SW480 (cell line): ENCODE results near the gene CD248.

Experiments used
- DNase-seq: peaks from one replicate; pipeline ENCODE4 v3.0.0-alpha.2; 2016; ENCODE audit warnings: low spot score

CD248 gene

DNA sequence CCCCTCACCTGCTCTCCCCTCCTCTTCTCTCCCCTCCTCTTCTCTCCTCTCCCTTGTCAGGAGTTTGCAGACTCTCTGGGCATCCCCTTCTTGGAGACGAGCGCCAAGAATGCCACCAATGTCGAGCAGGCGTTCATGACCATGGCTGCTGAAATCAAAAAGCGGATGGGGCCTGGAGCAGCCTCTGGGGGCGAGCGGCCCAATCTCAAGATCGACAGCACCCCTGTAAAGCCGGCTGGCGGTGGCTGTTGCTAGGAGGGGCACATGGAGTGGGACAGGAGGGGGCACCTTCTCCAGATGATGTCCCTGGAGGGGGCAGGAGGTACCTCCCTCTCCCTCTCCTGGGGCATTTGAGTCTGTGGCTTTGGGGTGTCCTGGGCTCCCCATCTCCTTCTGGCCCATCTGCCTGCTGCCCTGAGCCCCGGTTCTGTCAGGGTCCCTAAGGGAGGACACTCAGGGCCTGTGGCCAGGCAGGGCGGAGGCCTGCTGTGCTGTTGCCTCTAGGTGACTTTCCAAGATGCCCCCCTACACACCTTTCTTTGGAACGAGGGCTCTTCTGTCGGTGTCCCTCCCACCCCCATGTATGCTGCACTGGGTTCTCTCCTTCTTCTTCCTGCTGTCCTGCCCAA is 40.7 kb downstream of the CD248 start:
- DNase-seq: no peak

DNA sequence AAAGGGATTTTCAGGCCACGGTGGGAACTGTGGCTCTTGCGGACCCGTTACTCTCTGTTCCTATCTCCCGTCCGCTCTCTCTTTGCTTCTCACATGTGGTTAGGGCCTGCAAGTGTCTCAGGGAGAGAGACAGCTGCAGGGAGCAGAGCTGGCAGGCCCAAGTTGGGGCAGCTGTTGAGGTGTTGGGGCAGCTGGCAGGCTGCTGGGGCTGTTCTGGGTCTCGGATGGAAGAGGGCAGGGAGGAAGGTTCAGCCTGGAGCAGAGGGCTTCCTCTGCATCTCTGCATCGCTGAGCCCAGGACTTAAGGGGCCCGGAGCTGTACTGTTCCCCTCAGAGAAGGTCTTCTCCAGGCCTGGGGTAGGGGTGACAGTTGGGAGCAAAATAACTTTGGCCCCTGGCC is 41.4 kb downstream of the CD248 start:
- no peak for DNase-seq

DNA sequence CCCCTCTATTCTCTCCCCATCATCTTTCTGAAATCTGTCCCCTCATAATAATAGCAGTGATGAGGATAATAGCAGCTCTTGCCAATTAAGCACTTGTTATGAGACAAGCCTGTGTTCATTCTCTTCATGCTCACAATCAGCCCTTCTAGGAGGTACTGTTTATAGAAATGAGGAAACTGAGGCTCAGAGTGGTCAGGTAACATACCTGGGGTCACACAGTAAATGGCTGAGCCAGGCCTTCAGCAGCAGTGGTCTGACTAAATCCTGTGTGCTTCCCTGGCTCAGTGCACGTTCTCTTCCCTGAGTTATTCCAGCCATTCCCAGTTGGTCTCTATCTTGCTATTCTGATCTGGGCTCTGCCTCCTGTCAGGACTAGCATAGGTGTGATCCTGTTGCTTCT is 42.6 kb downstream of the CD248 start:
- no peak for DNase-seq

DNA sequence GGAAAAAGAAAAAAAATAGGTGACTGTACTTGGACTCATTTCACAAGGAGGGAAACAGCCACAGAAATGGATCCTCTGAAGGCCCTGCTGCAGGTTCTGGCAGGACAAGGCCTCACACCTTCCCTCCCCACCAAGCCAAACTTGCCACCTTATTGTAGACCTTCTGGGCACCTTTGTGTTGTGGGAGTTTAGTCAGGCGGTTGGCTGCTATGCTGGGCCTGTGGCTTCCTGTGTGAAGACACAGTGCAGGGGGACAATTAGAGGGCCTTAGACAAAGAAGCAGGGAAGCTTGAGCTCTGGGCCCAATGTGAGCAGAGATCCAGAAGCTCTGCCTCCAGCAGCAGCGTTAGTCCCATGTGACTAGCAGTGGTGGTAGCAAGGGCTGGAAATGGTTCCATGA is 44.2 kb downstream of the CD248 start:
- no peak for DNase-seq

DNA sequence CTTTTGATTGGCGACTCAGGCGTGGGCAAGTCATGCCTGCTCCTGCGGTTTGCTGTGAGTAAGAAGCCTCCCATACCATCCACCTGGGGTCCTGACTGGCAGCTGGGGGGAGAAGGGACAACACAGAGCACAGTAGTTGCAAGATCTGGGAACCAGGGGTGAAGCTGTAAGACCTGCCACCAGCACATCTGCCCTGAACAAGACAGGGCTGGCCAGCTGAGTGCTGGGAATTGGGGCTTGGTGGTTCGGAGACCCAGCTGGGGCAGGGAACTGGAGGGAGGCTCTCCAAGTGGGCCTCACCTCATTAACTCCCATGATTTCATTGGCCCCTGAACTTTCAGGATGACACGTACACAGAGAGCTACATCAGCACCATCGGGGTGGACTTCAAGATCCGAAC is 45.0 kb downstream of the CD248 start:
- DNase-seq: no peak

DNA sequence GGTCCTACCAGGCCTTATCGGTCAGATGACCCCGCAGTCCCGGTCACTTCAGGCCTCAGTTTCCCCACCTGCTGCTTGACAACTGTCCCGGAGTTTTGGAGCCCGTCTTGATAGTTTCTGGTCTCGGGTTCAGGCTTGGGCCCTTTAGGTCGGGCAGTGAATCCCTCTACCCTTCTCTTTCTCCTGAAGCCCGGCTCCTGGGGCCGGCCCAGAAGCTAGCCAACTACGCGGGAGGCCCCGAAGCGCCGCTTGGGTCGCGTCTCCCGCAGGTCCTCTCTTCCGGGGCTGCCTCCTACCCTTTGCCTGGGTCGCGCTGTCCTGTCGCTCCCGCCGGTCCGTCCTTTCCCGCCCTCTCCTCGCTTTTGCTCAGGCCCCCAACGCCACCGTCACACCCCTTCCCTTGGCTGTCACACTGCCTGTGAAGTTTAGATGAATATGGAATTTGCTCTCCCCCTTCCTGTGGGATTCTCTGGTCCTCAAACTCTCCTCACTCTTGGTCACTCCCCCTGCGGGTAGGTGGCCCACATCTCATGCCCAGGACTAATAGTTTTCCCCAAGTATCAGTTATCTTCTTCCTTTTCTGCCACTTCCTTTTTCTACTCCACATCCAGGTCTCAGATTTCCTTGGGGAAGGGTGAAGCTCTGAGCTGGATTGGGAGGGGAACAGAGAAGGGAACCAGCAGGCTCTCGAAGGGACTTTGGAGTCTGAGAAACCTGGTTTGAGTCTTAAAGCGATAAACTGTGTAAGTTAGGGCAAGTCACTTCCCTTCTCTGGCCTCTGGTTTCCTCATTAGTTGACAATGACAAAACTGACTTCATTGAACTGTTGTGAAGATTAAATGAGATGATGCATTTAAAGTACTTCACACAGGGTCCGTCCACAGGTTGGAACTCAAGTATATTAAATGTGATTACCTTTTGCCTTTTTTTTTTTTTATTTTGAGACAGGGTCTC is 47.6 kb downstream of the CD248 start:
- peak; percentile 50 for DNase-seq

DNA sequence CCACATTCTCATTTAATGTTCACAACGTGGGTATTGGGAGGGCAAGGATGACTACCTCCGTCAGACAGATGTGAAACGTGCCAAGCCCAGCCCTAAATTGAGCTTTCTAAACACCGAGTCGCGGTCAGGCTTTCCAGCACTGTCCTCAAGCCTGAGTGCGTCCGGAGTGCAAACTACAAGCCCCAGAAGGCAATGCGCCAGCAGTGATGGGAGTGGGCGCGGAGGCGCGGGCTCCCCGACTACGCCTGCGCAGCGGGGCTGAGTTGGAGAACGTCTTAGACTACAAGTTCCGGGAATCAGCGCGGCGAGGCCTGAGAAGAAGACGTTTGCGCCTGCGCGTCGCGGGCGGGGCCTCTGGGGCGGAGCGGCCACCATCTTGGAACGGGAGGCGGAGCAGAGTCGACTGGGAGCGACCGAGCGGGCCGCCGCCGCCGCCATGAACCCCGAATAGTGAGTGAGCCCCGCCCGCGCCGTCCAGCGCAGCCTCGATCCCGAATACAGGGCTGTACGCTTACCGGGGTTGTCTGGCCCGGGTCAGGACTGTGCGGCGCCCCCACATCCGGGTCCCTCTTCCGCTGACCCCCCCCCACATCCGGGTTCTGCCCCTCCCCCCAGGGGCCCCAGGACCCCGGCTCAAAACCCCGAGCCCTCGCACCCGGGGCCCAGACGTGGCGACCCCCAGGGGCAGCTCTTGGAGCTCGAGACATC is 48.4 kb downstream of the CD248 start, which contains the start of gene RAB1B:
Gene RAB1B, plus strand, starts transcription at position 396 of the 708 bp plus-strand sequence. Its CDS starts 41 bp downstream, at position 437.
- peak; percentile 99 for DNase-seq

DNA sequence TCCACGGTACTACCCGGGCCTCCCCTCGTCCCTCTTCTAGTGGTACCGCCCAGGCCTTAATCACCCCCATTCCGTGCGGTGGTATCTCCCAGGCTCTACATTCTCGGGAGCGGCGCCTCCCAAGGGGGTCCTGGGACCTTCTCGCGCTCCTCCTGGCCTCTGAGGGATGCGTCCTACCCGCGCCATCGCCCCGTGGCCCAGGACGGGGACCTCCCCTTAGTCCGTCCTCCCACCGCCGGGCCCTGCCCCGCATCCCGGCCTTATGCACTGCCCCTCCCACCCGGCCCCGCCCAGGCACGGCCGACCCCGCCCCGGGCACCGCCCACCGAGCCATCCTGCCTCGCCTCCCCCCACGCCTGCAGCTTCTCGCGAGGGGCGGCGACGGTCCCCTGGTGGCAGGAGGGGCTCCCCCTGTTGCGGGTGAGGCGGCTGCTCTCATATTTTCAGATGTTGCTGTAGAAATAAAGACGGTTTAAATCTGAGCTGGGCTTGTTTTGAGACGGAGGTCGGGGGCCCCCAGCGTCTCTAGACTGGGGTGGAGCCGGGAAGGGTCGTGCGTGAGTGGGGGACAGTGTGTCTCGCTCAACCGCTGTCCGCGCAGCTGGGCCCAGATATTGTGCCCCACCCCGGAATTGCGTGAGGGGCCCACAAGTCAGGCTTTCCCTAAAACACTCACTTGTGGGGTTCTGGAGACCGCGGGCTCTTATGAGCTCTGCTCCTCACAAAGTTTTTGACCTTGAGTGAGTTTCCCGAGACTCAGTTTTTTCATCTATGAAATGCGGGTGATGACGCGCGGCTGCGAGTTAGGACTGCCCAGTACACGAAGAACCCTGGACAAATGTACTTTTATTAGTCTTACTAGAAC is 49.2 kb downstream of the CD248 start:
- DNase-seq: peak; percentile 78

DNA sequence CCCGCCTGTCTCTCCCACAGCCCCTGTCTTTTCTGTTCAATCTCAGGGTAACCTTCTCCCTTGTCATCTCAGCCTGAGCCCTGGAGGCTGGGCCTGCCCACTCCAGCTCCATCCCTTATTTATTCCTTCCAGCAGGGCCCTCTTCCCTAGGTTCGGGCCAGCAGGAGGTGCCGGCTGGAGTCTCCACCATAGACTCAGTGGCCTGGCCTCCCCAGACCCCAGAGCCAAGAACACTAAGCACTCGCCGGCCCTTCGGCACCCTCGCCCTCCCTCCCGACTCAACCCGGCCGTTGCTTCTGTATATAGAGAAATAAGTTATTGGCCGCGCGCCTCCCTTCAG is 49.8 kb downstream of the CD248 start:
- DNase-seq: no peak

DNA sequence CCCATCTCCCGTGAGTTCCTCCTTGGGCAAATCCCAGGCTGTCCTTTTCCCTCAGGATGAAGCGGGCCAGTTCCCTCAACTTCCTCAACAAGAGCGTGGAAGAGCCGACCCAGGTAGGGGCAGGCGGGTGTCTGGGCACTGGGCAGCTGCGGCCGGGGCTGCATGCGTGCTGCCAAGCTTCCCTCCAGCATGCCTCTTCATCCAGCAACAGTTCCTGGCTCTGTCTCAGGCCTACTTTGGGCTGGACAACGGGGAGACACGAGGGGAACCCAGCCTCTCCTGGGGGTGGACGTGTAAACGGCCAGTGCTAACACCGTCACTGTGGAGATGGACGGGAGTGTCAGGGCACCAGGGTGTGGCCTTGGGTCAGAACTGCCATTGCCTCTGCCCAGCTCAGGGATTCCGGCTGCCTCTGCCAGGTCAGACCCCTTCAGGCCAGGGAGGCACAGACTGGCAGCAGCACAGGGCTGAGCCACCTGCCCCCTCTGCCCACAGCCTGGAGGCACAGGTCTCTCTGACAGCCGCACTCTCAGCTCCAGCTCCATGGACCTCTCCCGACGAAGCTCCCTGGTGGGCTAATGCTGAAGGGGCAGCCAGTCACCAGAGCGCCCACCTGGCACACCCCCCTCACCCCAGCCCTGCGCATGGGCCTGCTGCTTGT is 50.3 kb downstream of the CD248 start:
- DNase-seq: no peak

DNA sequence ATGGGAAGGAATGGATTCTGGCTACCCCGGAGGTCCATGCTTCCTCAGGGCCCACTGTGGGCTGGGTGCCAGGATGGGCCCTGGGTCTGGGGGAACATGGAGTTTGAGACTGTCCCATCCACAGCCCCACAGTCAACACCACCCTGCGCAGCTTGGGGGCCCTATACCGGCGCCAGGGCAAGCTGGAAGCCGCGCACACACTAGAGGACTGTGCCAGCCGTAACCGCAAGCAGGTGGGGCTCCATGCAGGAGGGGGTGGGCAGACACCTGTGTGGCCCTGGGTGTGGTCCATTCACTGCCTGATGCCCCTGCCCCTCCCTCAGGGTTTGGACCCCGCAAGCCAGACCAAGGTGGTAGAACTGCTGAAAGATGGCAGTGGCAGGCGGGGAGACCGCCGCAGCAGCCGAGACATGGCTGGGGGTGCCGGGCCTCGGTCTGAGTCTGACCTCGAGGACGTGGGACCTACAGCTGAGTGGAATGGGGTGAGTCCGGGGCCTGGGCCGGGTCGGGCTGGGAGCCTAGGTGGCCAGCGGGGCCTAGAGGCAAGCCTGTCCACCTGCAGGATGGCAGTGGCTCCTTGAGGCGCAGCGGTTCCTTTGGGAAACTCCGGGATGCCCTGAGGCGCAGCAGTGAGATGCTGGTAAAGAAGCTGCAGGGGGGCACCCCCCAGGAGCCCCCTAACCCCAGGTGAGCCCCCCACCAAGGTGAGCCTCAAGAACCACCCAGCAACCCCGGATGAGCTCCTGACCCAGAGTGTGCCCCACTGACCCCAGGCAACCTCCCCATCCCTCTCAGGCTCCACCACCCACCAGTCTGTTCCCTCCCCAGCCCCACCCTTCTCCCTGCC is 51.1 kb downstream of the CD248 start:
- no peak for DNase-seq

DNA sequence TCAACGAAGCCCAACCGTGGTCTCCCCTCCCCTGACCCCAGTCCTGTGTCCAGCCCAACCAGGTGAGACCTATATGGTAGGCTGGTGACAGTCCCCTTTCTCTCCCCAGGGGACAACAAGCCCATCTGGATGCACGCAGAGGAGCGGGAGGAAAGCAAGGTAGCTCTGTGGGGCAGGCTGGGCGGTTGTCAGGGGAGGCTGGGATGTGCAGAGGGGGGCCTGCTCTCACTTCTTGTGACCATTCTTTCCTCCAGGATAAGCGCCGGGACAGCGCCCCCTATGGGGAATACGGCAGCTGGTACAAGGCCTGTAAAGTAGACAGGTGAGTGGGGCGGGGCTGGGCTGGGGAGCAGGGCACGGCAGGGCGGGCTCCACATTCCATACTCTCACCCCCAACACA is 51.9 kb downstream of the CD248 start:
- no peak for DNase-seq
